HUES64 (cell line): ENCODE measurements around the gene SASH3.

Experiments used
- H3K27ac ChIP-seq: 2 replicates; pipeline ENCODE4 v1.7.0; 2013; ENCODE audit warnings: low read depth, low read length, inconsistent platforms
- H3K27me3 ChIP-seq: 2 replicates; pipeline ENCODE4 v1.6.1; 2013; ENCODE audit warnings: mild to moderate bottlenecking, low read length; ENCODE audit not compliant: insufficient read depth
- H3K36me3 ChIP-seq: 2 replicates; pipeline ENCODE4 v1.6.1; 2013; ENCODE audit warnings: mild to moderate bottlenecking, low read length; ENCODE audit not compliant: insufficient read depth
- H3K4me1 ChIP-seq: 2 replicates; pipeline ENCODE4 v1.6.1; 2013; ENCODE audit warnings: mild to moderate bottlenecking, low read length, moderate library complexity; ENCODE audit not compliant: insufficient read depth
- H3K4me3 ChIP-seq: 2 replicates; pipeline ENCODE4 v1.5.1; 2013; ENCODE audit warnings: mild to moderate bottlenecking, low read length, moderate library complexity
- H3K9ac ChIP-seq: 2 replicates; pipeline ENCODE4 v1.6.1; 2013; ENCODE audit warnings: mild to moderate bottlenecking, low read depth, low read length
- H3K9me3 ChIP-seq: 2 replicates; pipeline ENCODE4 v1.6.1; 2013; ENCODE audit warnings: low read depth, low read length; ENCODE audit not compliant: insufficient read depth
- WGBS: fragments of 150-250, 120-280 bp; methylation state at CpG from one replicate; pipeline ENCODE4 v1.1.7; 2013; ENCODE audit warnings: missing lambda C conversion rate; 5-methylcytosine and 5-hydroxymethylcytosine counted together

The SASH3 gene

GRCh38 chrX:129777218-129778030 lies 2.3 kb upstream of the SASH3 start:
- no peak overlapping the region for H3K4me3 ChIP-seq
- WGBS, result 93% methylated on average over 29 of the region's 30 CpGs
- no peaks in the 10 kb centered on the region for H3K9me3 ChIP-seq

GRCh38 chrX:129779086-129779672 lies 570 bp upstream of the SASH3 start:
- H3K4me1 ChIP-seq, result no peaks in the 10 kb centered on the region

More at GRCh38 chrX:129777218-129778030, 2.3 kb upstream of the SASH3 start:
- no peaks in the 10 kb centered on the region for H3K27me3 ChIP-seq
- no peaks in the 10 kb centered on the region for H3K36me3 ChIP-seq
- no peak overlapping the region for H3K27ac ChIP-seq
- no peaks in the 10 kb centered on the region for H3K4me1 ChIP-seq
- no peak overlapping the region for H3K9ac ChIP-seq

GRCh38 chrX:129780441-129781105 lies 824 bp downstream of the SASH3 start:
- Histone ChIP-seq H3K4me1 (no peaks in the 10 kb centered on the region), H3K27ac (no peak overlapping the region), H3K9ac (no peak overlapping the region), H3K9me3 (no peaks in the 10 kb centered on the region), H3K27me3 (no peaks in the 10 kb centered on the region), H3K36me3 (no peaks in the 10 kb centered on the region), H3K4me3 (no peak overlapping the region)
- 95% methylated on average over 6 of the region's 6 CpGs for WGBS

More at GRCh38 chrX:129779086-129779672, 570 bp upstream of the SASH3 start:
- Histone ChIP-seq H3K9ac (no peak overlapping the region), H3K9me3 (no peaks in the 10 kb centered on the region), H3K4me3 (no peak overlapping the region), H3K27ac (no peak overlapping the region), H3K36me3 (no peaks in the 10 kb centered on the region), H3K27me3 (no peaks in the 10 kb centered on the region)
- WGBS, result 94% methylated on average over 7 of the region's 7 CpGs

- no peaks in the 10 kb centered on the region for H3K4me1 ChIP-seq
- no peak overlapping the region for H3K27ac ChIP-seq
- H3K9me3 ChIP-seq, result no peaks in the 10 kb centered on the region
- H3K27me3 ChIP-seq, result no peaks in the 10 kb centered on the region
- WGBS, result 60% methylated on average over 3 of the region's 8 CpGs
- no peak overlapping the region for H3K9ac ChIP-seq
- no peaks in the 10 kb centered on the region for H3K36me3 ChIP-seq
- no peak overlapping the region for H3K4me3 ChIP-seq
Measured at GRCh38 chrX:129781134-129781672, 1.5 kb downstream of the SASH3 start.

- WGBS, result 90% methylated on average over 9 of the region's 10 CpGs
- Histone ChIP-seq H3K9me3 (no peaks in the 10 kb centered on the region), H3K27me3 (no peaks in the 10 kb centered on the region), H3K4me3 (no peak overlapping the region), H3K4me1 (no peaks in the 10 kb centered on the region), H3K27ac (no peak overlapping the region), H3K9ac (no peak overlapping the region), H3K36me3 (no peaks in the 10 kb centered on the region)
Measured at GRCh38 chrX:129781680-129782495, 2.1 kb downstream of the SASH3 start.

GRCh38 chrX:129782706-129783105 lies 3.0 kb downstream of the SASH3 start:
- no peaks in the 10 kb centered on the region for H3K36me3 ChIP-seq
- H3K27ac ChIP-seq, result no peak overlapping the region
- WGBS, result 98% methylated on average over 4 of the region's 4 CpGs
- H3K4me3 ChIP-seq, result no peak overlapping the region
- no peaks in the 10 kb centered on the region for H3K27me3 ChIP-seq
- no peak overlapping the region for H3K9ac ChIP-seq
- H3K9me3 ChIP-seq, result no peaks in the 10 kb centered on the region
- no peaks in the 10 kb centered on the region for H3K4me1 ChIP-seq

- Histone ChIP-seq H3K27ac (no peak overlapping the region), H3K4me1 (no peaks in the 10 kb centered on the region), H3K27me3 (no peaks in the 10 kb centered on the region), H3K9me3 (no peaks in the 10 kb centered on the region), H3K9ac (no peak overlapping the region), H3K4me3 (no peak overlapping the region), H3K36me3 (no peaks in the 10 kb centered on the region)
- WGBS, result 95% methylated on average over 11 of the region's 11 CpGs
Measured at GRCh38 chrX:129783291-129783713, 3.6 kb downstream of the SASH3 start.

- 80% methylated on average over 6 of the region's 7 CpGs for WGBS
- no peak overlapping the region for H3K4me3 ChIP-seq
- no peak overlapping the region for H3K27ac ChIP-seq
- H3K9me3 ChIP-seq, result no peaks in the 10 kb centered on the region
- no peaks in the 10 kb centered on the region for H3K27me3 ChIP-seq
- no peaks in the 10 kb centered on the region for H3K36me3 ChIP-seq
- H3K9ac ChIP-seq, result no peak overlapping the region
- no peaks in the 10 kb centered on the region for H3K4me1 ChIP-seq
Measured at GRCh38 chrX:129784371-129784770, 4.6 kb downstream of the SASH3 start.

- no peak overlapping the region for H3K4me3 ChIP-seq
- no peak overlapping the region for H3K27ac ChIP-seq
- no peaks in the 10 kb centered on the region for H3K27me3 ChIP-seq
- no peak overlapping the region for H3K9ac ChIP-seq
- no peaks in the 10 kb centered on the region for H3K9me3 ChIP-seq
- no peaks in the 10 kb centered on the region for H3K36me3 ChIP-seq
- no peaks in the 10 kb centered on the region for H3K4me1 ChIP-seq
- 96% methylated on average over 9 of the region's 11 CpGs for WGBS
Measured at GRCh38 chrX:129785160-129785947, 5.6 kb downstream of the SASH3 start.

- no peaks in the 10 kb centered on the region for H3K9me3 ChIP-seq
- no peak overlapping the region for H3K4me3 ChIP-seq
- WGBS, result 89% methylated on average over 3 of the region's 3 CpGs
- H3K4me1 ChIP-seq, result no peaks in the 10 kb centered on the region
- no peak overlapping the region for H3K9ac ChIP-seq
- no peak overlapping the region for H3K27ac ChIP-seq
- no peaks in the 10 kb centered on the region for H3K27me3 ChIP-seq
- H3K36me3 ChIP-seq, result no peaks in the 10 kb centered on the region
Measured at GRCh38 chrX:129786210-129786651, 6.5 kb downstream of the SASH3 start.
